HG03469 (cell line): ENCODE results near the gene ATG2A.

Experiments
- ATAC-seq: cut with Tn5 transposase; IDR thresholded peaks from one replicate; pipeline ENCODE4 v1.9.1; 2021; ENCODE audit warnings: mild to moderate bottlenecking, moderate library complexity, moderate number of reproducible peaks; ENCODE audit not compliant: unreplicated experiment

The ATG2A gene

DNA sequence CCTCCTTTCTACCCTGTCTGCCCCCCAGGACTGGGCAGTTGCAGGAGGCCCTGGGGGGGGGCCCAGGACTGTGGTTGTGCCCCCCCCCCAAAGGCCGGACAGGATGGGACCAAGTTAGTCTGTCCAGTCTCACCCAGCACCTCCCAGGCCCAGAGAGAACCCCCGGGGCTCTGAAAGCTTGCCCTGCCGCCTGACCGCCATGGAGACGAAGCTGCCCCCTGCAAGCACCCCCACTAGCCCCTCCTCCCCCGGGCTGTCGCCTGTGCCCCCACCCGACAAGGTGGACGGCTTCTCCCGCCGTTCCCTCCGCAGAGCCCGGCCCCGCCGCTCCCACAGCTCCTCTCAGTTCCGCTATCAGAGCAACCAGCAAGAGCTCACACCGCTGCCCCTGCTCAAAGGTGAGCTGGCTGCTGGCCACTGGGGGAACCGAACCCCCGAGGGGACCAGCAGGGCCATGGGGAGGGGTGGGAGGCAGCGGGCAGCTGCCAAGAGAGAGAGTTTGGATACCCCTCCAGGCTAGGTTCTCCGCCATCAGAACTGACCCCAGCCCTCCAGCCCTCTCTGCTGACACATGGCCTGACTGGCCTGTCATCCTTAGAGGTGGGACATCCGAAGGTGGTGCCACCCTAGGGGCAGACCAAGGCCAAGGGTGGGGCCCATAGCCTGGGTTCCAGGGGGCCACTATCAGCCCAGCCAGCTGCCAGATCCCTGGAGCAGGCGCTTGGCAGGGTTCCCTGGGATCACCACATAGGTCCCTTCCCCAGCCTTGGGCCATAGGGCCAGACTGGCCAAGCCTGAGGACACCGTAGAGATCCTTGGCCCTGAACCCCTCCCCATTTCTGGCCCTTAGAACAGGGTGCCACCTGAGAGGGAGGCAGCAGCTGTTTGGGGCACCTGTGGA is 8.8 kb upstream of the ATG2A start:
- no peak for ATAC-seq

DNA sequence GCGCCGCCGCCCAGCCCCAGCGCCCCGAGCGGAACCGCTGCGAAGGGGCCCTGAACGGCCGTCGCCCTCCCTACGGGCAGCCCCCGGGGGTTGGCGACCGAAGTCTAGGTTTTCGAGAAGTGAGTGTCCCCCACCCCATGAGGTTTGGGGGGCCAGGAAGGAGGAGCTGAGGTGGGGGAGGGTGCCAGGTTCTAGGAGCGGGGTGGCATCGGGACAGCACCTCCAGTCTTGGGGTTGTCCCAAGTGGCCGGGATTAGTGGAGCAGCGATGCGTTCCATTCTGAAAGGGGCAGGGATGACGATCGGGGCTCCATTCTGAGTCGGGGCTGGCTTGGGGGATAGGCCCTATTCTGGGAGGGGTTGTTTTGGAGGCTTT is 7.9 kb upstream of the ATG2A start:
- peak; percentile 15 for ATAC-seq

- peak; percentile 44 for ATAC-seq
These were observed 7.2 kb upstream of the ATG2A start, which contains the start of gene PPP2R5B for GRCh38 chr11:64923944-64924909. PPP2R5B (plus strand) TSS chr11:64924689; CDS start chr11:64925735, 1,046 bp downstream.

DNA sequence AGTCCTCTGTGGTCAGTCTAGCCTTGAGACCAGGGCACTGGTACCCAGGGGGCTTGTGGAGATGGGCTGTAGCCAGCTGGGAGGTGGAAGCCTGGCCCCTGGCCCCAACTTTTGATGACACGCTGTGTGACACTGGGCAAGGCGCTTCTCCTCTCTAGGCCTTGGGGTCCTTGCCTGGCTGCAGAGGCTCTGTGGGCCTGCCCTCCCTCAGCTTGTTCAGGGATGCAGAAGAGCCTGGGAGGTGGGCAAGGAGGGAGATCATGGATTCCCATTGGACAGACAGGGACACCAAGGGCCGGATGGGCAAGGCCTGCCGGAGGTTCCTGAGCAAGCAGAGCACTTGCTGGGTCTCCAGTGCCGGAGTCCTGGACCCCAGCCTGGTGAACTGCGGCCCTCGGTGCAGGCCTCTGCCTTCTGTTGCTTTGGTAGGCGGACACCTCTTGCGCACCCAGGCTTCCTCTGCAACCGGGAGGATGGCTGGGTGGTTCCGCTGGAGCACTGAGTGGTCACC is 6.2 kb upstream of the ATG2A start:
- ATAC-seq: no peak

GRCh38 chr11:64921384-64921783 is 4.4 kb upstream of the ATG2A start:
- ATAC-seq: no peak

DNA sequence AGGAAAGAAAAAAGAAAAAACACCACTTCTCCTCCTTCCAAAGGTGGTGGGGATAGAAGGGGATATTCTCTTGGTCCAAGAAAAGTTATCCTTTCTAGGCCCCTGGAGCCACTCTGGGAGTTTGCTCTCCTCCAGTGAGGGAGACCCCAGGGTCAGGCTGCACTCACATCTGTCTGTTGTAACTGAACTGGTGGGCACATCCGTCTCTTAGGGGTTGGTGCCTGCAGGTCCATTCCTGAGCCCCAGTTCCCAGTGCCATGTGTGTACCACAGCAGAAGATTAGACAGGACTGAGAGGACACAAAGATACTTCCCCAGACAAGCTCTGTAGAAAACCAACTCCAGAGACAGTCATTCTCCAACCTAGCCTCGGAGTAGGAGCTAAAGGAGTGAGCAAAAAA is 3.1 kb upstream of the ATG2A start:
- no peak for ATAC-seq

DNA sequence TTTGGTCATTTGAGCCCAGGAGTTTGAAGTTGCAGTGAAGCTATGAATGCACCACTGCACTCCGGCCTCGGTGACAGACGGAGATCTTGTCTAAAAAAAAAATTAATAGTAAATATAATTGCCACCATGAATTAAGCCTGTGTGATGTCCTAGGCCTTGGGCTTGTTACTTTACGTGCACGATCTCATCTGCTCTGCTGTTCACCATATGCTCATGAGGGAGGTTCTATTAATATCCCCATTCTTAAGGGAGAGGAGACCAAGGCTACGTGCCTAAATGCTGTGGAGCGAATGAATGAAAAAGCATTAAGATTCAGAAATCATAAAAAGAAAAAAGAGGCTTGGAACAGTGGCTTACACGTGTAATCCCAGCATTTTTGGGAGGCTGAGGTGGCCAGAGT is 2.6 kb upstream of the ATG2A start:
- ATAC-seq: no peak

DNA sequence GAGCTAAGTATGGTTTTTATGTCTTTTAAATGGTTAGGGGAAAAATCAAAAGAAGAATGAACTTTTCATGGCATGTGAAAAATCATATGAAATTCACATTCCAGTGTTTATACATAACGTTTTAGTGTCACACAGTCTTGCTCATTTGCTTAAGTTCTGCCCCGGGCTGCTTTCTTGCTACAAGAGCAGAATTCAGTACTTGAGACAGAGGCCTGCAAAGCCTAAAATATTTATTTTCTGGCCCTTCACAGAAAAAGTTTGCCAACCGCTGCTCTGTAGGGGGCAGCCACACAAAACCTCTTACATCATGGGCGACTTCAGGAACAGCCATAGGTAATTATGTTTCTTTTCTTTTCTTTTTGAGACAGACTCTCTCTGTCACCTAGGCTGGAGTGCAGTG is 1.0 kb upstream of the ATG2A start:
- no peak for ATAC-seq

- no peak for ATAC-seq
These were observed 620 bp upstream of the ATG2A start for GRCh38 chr11:64917663-64917995.

DNA sequence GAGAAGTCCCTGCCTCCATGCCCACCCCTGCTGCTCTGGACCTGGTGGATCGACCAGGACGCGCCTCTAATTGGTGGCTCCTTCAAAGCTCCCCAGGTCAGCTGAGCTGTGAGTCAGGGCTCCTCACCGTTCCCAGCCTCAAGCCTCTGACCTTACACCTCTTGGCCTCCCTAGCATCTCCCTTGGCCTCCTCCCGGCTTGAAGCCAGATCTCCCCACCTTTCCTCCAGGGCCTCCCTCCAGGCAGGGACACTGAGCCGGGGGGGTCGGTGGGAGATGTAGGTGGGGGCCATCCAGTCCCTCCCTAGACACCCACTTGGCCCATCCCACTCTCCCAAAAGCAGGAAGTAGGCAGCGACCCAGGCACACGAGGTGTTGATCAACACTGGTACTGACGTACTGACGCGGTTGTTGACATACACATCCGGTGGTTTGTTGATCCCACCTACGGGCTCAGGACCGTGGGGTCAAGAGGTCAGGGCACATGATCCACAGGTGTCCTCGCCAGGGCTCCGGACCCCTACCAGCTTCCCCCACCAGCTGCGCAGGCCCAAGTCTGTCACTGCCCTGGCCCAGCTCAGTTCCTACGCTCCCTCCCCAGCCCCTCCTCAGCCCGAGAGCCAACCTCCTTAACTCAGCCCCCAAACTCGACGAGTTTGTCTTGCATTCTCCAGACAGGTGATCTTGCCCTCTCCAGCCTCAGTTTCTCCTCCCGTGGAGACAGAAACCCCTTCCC is 802 bp downstream of the ATG2A start:
- ATAC-seq: no peak

GRCh38 chr11:64915376-64915887 is 1.6 kb downstream of the ATG2A start:
- no peak for ATAC-seq

- ATAC-seq: no peak
These were observed 2.9 kb downstream of the ATG2A start for GRCh38 chr11:64914123-64914522.

DNA sequence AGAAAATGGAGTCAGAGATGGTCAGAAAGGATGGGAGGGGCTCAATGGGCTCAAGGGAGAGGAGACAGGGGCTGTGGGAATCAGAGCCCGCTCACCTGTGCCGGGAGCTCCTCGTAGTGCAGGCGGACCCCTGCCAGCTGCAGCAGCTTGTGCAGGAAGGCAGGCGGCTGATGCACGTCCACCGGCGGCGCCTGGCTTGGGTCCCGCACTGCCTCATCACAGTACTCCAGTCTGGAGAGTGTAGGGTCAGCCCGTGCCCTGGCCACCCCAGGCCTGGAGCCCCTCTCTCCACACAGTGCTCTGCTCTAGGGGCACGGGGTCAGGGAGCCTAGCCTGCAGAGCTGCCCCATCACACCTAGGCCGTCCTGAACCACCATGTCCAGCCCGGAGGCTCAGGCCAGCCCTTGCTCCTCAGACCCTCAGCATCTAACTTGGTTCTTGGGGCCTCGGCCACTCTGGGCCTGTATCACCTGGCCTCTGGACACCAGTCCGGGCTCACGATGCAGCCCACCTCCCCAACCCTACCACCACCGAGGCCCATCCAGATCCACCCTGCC is 3.8 kb downstream of the ATG2A start:
- ATAC-seq: no peak

- no peak for ATAC-seq
These were observed 5.3 kb downstream of the ATG2A start for GRCh38 chr11:64911689-64912088.

DNA sequence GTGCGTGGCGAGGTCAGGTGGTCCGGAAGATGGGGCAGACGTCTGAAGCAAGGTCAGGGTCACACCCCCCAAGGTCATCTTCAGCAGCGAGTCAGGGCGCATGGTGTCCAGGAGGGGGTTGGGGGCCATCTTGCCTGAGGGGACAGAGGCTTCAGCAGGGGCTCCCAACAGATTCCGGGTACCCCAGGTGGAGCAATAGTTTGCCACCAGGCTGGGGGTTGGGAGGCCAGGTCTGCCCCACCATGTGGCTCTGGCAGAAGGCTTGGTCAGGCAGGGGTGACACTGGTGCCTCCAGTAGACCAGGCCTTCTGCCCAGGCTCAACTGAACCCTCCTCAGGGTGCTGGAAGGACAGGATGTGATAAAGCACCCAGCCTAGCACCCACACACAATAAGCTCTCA is 5.9 kb downstream of the ATG2A start:
- ATAC-seq: no peak

GRCh38 chr11:64910451-64911093 is 6.4 kb downstream of the ATG2A start:
- ATAC-seq: no peak

GRCh38 chr11:64909653-64910343 is 7.2 kb downstream of the ATG2A start:
- no peak for ATAC-seq

- no peak for ATAC-seq
These were observed 8.2 kb downstream of the ATG2A start for GRCh38 chr11:64908766-64909165.

GRCh38 chr11:64906314-64906635 is 10.7 kb downstream of the ATG2A start:
- no peak for ATAC-seq
